SK-N-SH treated with all-trans-retinoic acid at 6 μM for 48 hours (cell line): ENCODE results near the gene MYO7A.

ENCODE experiments used
- ESRRG ChIP-seq: fragments of 250-450 bp; sonication (Bioruptor Pico); IDR thresholded peaks from 2 replicates; pipeline ENCODE4 v1.6.1; 2021; ENCODE audit warnings: mild to moderate bottlenecking
- SNAI2 ChIP-seq: fragments of 250-450 bp; sonication (Bioruptor Pico); IDR thresholded peaks from 2 replicates; pipeline ENCODE4 v1.5.0; 2020; ENCODE audit warnings: mild to moderate bottlenecking, moderate library complexity
- TCF4 ChIP-seq: fragments of 250-450 bp; sonication (Bioruptor Pico); IDR thresholded peaks from 2 replicates; pipeline ENCODE4 v1.8.0; 2021; ENCODE audit warnings: mild to moderate bottlenecking, moderate library complexity, borderline replicate concordance

DNA sequence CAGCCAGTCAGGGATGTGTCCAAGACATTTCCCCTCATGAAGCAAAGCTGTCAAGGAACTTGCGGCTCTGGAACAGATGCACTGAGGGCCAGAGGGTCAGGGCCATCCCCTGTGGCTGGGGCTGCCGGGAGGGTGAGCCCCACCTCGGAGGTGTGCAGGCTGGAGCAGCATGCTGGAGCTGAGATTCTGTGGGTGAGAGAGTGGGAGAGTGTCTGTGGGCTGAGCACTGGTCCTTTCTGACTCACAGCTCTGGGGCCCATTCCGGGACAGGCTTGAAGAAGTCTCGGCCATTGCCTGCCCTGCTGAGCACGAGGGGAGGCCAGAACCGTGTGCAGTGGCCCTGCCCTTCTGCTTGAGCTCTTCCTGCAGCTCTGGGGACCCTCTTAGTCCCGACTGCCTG lies 23.3 kb upstream of the MYO7A start:
- TF ChIP-seq ESRRG (CRISPR knock-in tag): no peak
- no peak for TF ChIP-seq SNAI2 (CRISPR knock-in tag)
- no peak for TF ChIP-seq TCF4 (CRISPR knock-in tag)
